GM13977 (cell line): ENCODE data around the gene ZP1.

Source experiments
- DNase-seq: peaks from one replicate; pipeline ENCODE4 v3.0.0; 2012; ENCODE audit warnings: low spot score
- CTCF ChIP-seq: IDR thresholded peaks from 2 replicates; pipeline ENCODE4 v1.5.1; 2012; ENCODE audit warnings: mild to moderate bottlenecking, control low read depth; ENCODE audit not compliant: insufficient read depth; ENCODE audit errors: extremely low read depth, missing control alignments
- in situ Hi-C: fragments of 300-500 bp; cut with MboI; formaldehyde crosslinking; loops from one replicate; pipeline ENCODE4 v1.12.0; 2022; ENCODE audit warnings: low sequenced_read_pairs, low pct_unique_long_range_greater_than_20kb, mixed read lengths, inconsistent platforms; ENCODE audit not compliant: unreplicated experiment

ZP1 gene

GRCh38 chr11:60872961-60873524, 5.7 kb downstream of the ZP1 start:
- TF ChIP-seq CTCF: no peak
- in situ Hi-C loops: no loop called here
- DNase-seq: no peak

- in situ Hi-C loops: no loop called here
- no peak for TF ChIP-seq CTCF
- DNase-seq: no peak
Observed at GRCh38 chr11:60873533-60873932, 6.2 kb downstream of the ZP1 start.

- DNase-seq: no peak
- in situ Hi-C loops: no loop called here
- no peak for TF ChIP-seq CTCF
Observed at GRCh38 chr11:60874421-60875365, 7.4 kb downstream of the ZP1 start.

- in situ Hi-C loops: no loop called here
- DNase-seq: no peak
- TF ChIP-seq CTCF: no peak
Observed at GRCh38 chr11:60875366-60876167, 8.2 kb downstream of the ZP1 start.

GRCh38 chr11:60876168-60876485, 8.8 kb downstream of the ZP1 start:
- no peak for DNase-seq
- TF ChIP-seq CTCF: no peak
- in situ Hi-C loops: no loop called here

GRCh38 chr11:60878245-60879101, 11.1 kb downstream of the ZP1 start:
- DNase-seq: no peak
- TF ChIP-seq CTCF: no peak
- in situ Hi-C loops: no loop called here
